Posterior cingulate gyrus (tissue), 11 donors: Measurements from ENCODE around the gene BCAR3.
A peak's percentile ranks its signal among the peaks of the same experiment; 100 is the strongest.
"Not testable (repeated sequence)": the region's sequence is repeated elsewhere in the genome, so short reads cannot be mapped to it uniquely, and the experiment has no call there.

Source experiments
- DNase-seq, 10 donors: peaks; one replicate each; pipeline versions ENCODE4 v3.0.0 to v3.0.0-alpha.2; 2020 to 2021; ENCODE audit warnings: mixed read lengths in 3 of 10
- intact Hi-C: fragments of 100-400 bp; cut with DNase I; formaldehyde crosslinking; loops from one replicate; pipeline ENCODE4 v1.15.1; 2023

The BCAR3 gene

GRCh38 chr1:93569489-93569888, 112.1 kb downstream of the BCAR3 start:
- intact Hi-C loops: no loop called here
- DNase-seq: no peak

- intact Hi-C loops: no loop called here
- peak in 2 of 10 donors; percentile 70 to 73 for DNase-seq
These were observed 114.2 kb downstream of the BCAR3 start for GRCh38 chr1:93567255-93567918.

- intact Hi-C loops: no loop called here
- DNase-seq: peak in 1 of 10 donors; percentile 82
These were observed 115.4 kb downstream of the BCAR3 start for GRCh38 chr1:93566227-93566626.

- intact Hi-C loops: no loop called here
These were observed 116.0 kb downstream of the BCAR3 start for GRCh38 chr1:93565496-93566206.

GRCh38 chr1:93559695-93560094, 121.9 kb downstream of the BCAR3 start:
- DNase-seq: no peak
- intact Hi-C loops: no loop called here

More at GRCh38 chr1:93565496-93566206, 116.0 kb downstream of the BCAR3 start:
- no peak for DNase-seq

- no peak for DNase-seq
- intact Hi-C loops: no loop called here
These were observed 122.6 kb downstream of the BCAR3 start for GRCh38 chr1:93559045-93559444.

GRCh38 chr1:93556291-93556690, 125.3 kb downstream of the BCAR3 start:
- no peak for DNase-seq
- intact Hi-C loops: no loop called here

- intact Hi-C loops: no loop called here
- no peak for DNase-seq
These were observed 126.5 kb downstream of the BCAR3 start for GRCh38 chr1:93554883-93555872.

- intact Hi-C loops, DNase-seq: not testable (repeated sequence)
These were observed 127.6 kb downstream of the BCAR3 start for GRCh38 chr1:93553886-93554490.

- no peak for DNase-seq
- intact Hi-C loops: no loop called here
These were observed 128.7 kb downstream of the BCAR3 start for GRCh38 chr1:93552741-93553455.

GRCh38 chr1:93549811-93550210, 131.8 kb downstream of the BCAR3 start:
- intact Hi-C loops: no loop called here
- no peak for DNase-seq

GRCh38 chr1:93549131-93549530, 132.5 kb downstream of the BCAR3 start:
- intact Hi-C loops: no loop called here
- DNase-seq: no peak

GRCh38 chr1:93546162-93546863, 135.3 kb downstream of the BCAR3 start:
- DNase-seq: no peak
- intact Hi-C loops: no loop called here

GRCh38 chr1:93542398-93542797, 139.2 kb downstream of the BCAR3 start:
- intact Hi-C loops: no loop called here
- no peak for DNase-seq

- intact Hi-C loops: no loop called here
- no peak for DNase-seq
These were observed 140.6 kb downstream of the BCAR3 start for GRCh38 chr1:93541045-93541444.

- intact Hi-C loops: no loop called here
- no peak for DNase-seq
These were observed 143.7 kb downstream of the BCAR3 start for GRCh38 chr1:93537924-93538323.

- no peak for DNase-seq
- intact Hi-C loops: no loop called here
These were observed 144.2 kb downstream of the BCAR3 start for GRCh38 chr1:93537396-93537795.

GRCh38 chr1:93533677-93534076, 148.0 kb downstream of the BCAR3 start:
- DNase-seq: no peak
- intact Hi-C loops: no loop called here

GRCh38 chr1:93532780-93533378, 148.8 kb downstream of the BCAR3 start:
- DNase-seq: no peak
- intact Hi-C loops: no loop called here
